Activated CD4-positive, CD25-positive, alpha-beta regulatory T cell treated with anti-CD3 and anti-CD28 coated beads, Interleukin-2, amount 50 U/mL, for 24 hours (primary cell): Measurements from ENCODE around the gene GAPDHS.

Experiments used
- ATAC-seq, 2 donors: fragments of 150-1000 bp; cut with Tn5 transposase; one replicate each; pipeline ENCODE4 v1.10.0; 2021; ENCODE audit warnings: mild to moderate bottlenecking in 1 of 2, moderate library complexity in 1 of 2

The GAPDHS gene

GRCh38 chr19:35533201-35533821 lies at the start of gene GAPDHS:
TSS of gene GAPDHS (plus strand) at chr19:35533456. CDS start at chr19:35533528, 72 bp downstream.
- ATAC-seq = no peak

DNA sequence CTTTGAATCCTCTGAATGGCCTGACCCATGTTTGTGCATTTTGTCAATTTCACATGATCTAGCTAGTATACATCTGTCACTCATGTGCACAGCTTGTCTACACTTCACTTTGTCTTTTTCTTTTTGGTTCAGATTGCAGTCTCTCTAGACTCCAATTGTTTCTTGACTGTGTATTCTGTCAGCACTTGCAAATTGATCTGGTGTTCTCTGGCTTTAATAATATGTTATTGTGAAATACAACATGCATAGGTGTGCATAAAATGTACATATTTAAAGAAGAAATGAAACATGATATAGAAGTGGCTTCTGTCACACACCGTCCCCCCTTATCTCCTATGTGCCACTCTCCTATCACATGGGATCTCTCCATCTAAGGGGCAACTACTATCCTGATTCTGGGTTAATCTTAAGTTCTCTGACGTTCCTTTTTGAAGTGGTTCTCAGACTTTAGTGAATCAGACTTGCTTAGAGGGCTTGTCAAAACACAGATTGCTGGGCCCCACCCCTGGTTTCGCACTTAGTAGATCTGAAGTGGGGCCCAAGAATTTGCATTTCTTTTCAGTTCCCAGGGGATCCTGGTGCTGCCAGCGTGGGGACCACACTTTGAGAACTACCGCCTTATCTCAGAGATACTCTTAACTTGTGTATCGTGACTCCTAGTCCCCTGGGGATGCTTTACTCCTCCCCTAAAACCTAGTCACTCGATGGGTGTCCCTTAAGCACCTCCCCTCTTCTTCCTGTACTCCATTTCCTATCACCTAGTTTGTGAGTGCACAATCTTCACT lies 48.8 kb upstream of the GAPDHS start:
- peak; percentile 25 to 43 for ATAC-seq

GRCh38 chr19:35486268-35486708 lies 47.0 kb upstream of the GAPDHS start:
- no peak for ATAC-seq

DNA sequence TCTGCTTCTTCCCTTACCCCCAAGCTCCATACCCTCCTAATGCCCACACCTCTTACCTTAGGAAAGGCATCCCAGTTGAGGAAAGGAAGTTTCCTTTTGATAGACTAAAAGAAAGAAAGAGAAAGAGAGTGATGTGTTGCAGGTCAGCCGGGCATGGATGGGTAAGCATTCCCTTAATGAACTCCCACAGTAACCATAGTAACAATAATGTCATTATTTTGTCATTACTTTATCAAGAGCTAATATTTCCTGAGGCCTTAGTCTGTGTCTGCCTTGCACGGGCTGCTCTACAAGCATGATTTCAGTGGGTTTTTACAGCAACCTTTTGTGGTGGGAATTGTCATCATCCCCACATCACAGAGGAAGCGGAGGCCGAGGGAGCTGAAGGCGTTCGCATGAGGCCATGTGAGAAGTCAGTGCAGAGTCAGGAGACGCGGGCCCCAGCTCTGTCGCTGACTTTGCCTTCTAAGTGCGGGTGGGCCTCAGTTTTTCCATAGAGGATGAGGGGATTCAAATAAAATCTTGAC lies 45.5 kb upstream of the GAPDHS start:
- no peak for ATAC-seq

DNA sequence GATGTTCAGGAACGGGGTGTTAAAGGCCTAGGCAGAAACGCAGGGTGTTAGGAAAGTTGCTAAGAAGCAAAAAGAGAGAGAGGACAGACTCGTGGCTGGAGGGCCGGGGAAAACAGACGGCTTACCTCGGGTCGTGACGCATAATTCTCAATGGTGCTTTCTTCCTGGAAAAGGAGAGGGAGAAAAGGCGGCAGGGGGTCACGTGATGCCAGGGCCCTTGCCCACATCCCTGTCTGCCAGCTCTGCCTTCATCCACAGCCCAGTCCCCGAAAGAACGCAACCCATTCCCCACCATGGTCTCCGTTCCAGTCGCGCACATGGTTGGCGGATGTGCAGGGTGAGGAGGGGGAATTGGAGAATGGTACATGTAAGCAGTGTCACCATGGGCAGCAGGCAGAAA lies 44.6 kb upstream of the GAPDHS start:
- ATAC-seq = no peak

DNA sequence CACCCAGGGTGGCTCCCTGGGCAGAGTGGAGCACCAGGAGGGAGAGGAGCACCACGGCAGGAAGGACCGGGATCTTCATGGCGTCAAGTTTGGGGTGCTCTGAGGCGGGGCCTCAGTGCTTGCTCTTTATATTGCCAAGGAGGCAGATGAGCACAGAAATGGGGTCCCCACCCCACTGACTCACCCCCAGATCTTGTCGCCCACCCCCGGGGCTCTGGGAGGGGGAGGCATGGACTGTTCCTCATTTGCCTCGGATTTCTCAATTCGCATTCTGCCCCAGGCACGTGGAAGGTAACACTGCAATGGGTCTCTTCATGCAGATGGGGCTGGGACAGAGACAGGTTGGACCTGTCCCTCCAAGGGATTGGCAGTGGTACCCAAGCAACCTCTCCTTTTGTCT lies 42.9 kb upstream of the GAPDHS start, which contains the start of gene KRTDAP:
Gene KRTDAP, minus strand, starts transcription at position 101 of the 400 bp plus-strand sequence. Its CDS starts 22 bp downstream, at position 79.
- ATAC-seq = no peak

GRCh38 chr19:35491836-35492360 lies 41.4 kb upstream of the GAPDHS start:
- ATAC-seq = no peak

DNA sequence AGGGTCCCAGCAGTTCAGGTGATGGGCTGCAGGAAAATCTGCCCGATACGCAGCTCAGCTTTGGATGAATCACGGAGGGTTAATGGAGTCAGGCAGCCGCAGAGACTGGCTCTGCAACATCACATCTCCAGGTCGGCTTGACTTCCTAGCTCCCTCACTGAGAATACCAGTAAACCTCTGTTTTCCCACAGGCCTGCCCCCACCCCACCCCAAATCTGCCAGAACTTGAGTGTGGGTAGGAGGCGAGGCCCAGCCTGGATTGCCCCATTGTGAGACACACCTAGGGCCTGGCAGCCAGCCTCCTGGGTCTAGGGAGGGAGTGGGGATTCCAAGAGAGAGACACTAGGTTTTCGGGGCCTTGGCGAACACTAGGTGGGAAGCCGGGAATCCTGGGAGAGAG lies 39.3 kb upstream of the GAPDHS start:
- ATAC-seq = no peak

DNA sequence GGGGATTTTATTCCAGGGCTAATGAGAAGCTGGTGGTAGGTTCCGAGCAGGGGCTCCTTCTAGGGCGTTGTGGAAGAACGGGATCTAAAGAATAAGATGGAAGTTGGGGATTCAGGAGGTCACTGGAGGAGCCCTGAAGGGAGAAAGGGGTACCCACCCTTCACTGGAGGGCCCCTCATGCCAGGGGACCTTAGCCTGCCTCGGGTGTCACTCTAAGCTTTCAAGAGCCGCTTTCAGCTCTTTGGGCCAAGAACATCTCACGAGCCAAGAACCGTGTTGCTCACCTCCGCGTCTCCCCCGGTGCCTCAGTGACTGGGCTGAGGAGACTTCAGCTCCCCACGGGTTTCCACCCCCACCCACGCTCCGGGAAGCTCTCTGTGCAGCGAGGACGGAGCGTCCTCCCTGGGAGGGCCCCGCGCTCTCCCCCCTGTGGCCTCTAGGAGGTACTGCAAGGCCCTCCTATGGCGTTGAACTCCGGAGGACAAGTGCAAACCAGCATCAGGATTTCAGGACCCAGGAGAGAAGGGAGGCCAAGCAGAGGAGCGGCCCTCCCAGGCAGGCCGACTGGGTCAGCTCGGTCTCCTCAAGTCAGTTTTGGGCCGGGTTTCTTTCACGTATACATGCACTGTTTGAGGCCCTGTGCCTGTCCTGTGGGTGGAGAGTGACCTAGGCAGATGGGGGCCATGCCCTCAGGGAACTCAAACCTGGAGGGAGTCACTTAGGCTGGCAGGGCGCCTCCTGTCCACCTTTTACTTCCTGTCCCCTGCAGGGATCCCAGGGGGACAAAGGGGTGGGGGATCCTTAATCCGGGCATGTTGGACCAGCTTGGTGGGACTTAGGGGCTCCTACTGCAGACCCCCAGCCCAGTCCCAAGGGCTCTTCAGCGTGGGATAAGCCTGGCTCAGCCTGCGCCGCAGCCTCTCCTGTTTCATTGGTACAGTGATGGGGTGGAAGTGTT lies 37.9 kb upstream of the GAPDHS start:
- ATAC-seq = peak; percentile 83 to 90

DNA sequence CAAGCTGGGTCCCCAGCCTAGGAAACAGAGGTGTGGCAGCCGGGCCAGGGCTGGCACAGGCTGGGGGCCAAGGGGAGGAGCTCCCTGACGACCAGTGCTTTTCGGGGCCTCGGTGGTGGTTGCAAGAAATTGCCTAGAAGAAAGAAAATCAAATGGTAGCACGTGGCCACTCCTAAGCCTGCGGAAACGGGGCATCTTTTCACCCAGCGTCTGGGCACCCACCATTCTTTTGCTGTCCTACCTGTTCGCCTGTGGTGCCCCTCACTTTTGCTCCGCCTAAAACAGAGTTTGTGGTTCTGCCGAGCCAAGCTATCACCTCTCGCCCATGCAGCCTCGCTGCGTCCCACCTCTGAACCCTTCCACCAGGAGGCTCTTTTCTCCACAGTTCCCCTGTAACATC lies 35.9 kb upstream of the GAPDHS start:
- no peak for ATAC-seq

- no peak for ATAC-seq
Observed at GRCh38 chr19:35498220-35498619, 35.0 kb upstream of the GAPDHS start.

- ATAC-seq = no peak
Observed at GRCh38 chr19:35498984-35499527, 34.2 kb upstream of the GAPDHS start.

DNA sequence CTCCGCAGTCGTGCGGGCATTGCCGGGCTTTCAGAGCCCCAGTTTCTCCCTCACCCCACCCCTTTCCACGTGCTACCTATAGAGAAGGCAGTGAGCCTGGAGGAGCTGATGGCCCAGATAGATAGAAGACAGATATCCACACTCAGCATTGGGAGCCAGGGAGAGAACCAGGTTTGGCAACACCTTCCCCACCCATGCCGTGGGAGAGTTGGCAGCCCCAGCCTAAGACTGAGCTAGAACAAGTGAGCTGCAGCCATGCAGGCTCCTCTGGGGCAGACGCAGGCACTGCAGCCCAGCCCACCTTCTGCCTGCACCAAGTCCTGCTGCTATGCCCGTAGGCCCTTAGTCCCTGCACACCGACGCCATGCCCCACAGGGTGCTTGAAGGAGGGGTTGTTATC lies 32.6 kb upstream of the GAPDHS start:
- ATAC-seq = no peak

- ATAC-seq = no peak
Observed at GRCh38 chr19:35501684-35502083, 31.6 kb upstream of the GAPDHS start.

- ATAC-seq = no peak
Observed at GRCh38 chr19:35502751-35503150, 30.5 kb upstream of the GAPDHS start.

GRCh38 chr19:35506011-35506410 lies 27.2 kb upstream of the GAPDHS start:
- no peak for ATAC-seq

GRCh38 chr19:35507561-35507960 lies 25.7 kb upstream of the GAPDHS start:
- no peak for ATAC-seq

- ATAC-seq = no peak
Observed at GRCh38 chr19:35508129-35508528, 25.1 kb upstream of the GAPDHS start.

- peak in 1 of 2 donors; percentile 51 for ATAC-seq
Observed at GRCh38 chr19:35509018-35509652, 24.1 kb upstream of the GAPDHS start.

GRCh38 chr19:35509861-35510625 lies 23.2 kb upstream of the GAPDHS start:
- ATAC-seq = peak; percentile 77 to 79

DNA sequence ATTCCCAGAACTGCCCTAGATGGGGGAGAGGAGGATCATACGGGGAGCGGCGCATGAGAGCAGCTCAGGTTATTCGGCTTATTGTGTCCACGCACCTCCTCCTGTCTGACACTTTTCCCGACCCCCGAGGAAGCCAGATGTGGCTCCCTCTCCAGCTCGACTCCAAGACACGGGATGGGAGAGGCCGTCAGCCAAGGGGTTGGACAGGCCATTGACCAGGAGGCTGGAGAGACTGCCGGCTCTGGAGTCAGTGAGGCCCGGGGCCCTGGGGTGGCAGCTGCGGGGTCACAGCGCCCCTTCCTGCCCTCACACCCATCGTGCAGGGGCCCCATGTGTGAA lies 22.7 kb upstream of the GAPDHS start:
- ATAC-seq = no peak
